H1 (cell line): Measurements from ENCODE around the gene HOXD10.

Experiments used
- ATF2 ChIP-seq: IDR thresholded peaks from 2 replicates; pipeline ENCODE4 v1.6.1; 2012; ENCODE audit warnings: low read length, inconsistent platforms
- BRCA1 ChIP-seq: IDR thresholded peaks from 2 replicates; pipeline ENCODE4 v1.6.1; 2012; ENCODE audit warnings: low read depth, low read length, improper control_type of control experiment
- EP300 ChIP-seq, 2 experiments: IDR thresholded peaks; 1 replicate in 1 of 2; 2 replicates in 1 of 2; pipeline ENCODE4 v1.6.1; 2011 to 2012; ENCODE audit warnings: low read depth in 2 of 2, low read length in 2 of 2, mild to moderate bottlenecking in 2 of 2, borderline replicate concordance in 1 of 2, inconsistent platforms in 1 of 2, moderate library complexity in 1 of 2
- SAP30 ChIP-seq: fragments of 300-600 bp; sonication (generic); IDR thresholded peaks from 2 replicates; pipeline ENCODE4 v1.7.1; 2012; ENCODE audit warnings: low read length, moderate library complexity, mild to moderate bottlenecking, inconsistent platforms; ENCODE audit not compliant: insufficient read depth, insufficient replicate concordance
- TEAD4 ChIP-seq: IDR thresholded peaks from 2 replicates; pipeline ENCODE4 v1.6.1; 2012; ENCODE audit warnings: low read depth, low read length, inconsistent platforms, mixed read lengths
- ZNF274 ChIP-seq: IDR thresholded peaks from 2 replicates; pipeline ENCODE4 v1.7.0; 2012; ENCODE audit warnings: low read length, borderline replicate concordance; ENCODE audit errors: extremely low read depth

GRCh38 chr2:176115883-176116813, at the start of gene HOXD10:
- TF ChIP-seq SAP30 (no peak), EP300 (IDR thresholded peaks at IDR 0.05; ENCODE audit: borderline replicate concordance in 1 of 2, low read depth in 2 of 2, low read length in 2 of 2) (no peak), BRCA1 (no peak), ZNF274 (no peak), TEAD4 (no peak), ATF2 (no peak)
